Skeletal muscle cell (primary cell): Measurements from ENCODE around the gene PDCD2L.
"Not testable (repeated sequence)": the region's sequence is repeated elsewhere in the genome, so short reads cannot be mapped to it uniquely, and the experiment has no call there.

Experiments
- DNase-seq: peaks from one replicate; pipeline ENCODE4 v3.0.0-alpha.2; 2010; ENCODE audit warnings: low read depth
- H3K4me3 ChIP-seq: 2 replicates; pipeline ENCODE4 v1.5.1; 2011; ENCODE audit warnings: low read depth, mild to moderate bottlenecking, control low read depth, low read length, moderate library complexity

Gene PDCD2L

DNA sequence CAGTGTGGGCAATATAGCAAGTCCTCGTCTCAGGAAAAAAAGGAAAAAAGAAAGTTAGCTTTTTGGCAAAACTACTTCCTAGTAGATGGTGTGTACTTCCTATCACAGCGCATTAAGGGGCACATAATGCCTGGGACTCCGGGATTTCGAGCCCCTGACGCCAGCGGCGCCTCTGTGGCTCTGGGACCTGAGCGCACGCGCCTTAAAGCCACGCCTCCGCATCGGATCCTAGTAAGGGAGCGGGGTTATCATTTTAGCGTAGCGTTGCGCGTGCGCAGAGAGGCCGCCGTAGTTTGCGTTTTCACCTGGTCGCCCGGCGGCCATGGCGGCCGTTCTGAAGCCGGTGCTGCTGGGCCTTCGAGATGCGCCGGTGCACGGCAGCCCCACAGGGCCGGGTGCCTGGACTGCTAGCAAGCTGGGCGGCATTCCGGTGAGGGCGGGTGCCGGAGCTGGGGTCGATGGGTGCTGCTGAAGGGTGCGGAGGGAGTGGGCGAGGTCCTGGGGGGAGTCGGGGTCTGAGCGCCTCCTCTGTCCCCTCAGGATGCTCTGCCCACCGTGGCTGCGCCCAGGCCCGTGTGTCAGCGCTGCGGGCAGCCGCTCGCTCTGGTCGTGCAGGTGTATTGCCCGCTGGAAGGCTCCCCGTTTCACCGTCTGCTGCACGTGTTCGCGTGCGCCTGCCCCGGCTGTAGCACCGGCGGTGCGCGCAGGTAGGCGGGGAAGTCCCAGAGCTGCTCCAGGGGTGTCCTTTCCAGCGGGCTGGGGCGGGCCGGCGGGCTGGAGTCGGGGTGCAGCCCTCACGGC, at the start of gene PDCD2L:
TSS of gene PDCD2L (plus strand) at position 291 of the 801 bp plus-strand sequence. CDS start at position 323, 32 bp downstream.
- peak within 1 kb of the TSS; percentile 98 for H3K4me3 ChIP-seq
- peak; percentile 37 for DNase-seq

GRCh38 chr19:34355201-34355600, 49.0 kb upstream of the PDCD2L start:
- no peak for DNase-seq
- no peak overlapping the region for H3K4me3 ChIP-seq

GRCh38 chr19:34356875-34357274, 47.3 kb upstream of the PDCD2L start:
- no peak for DNase-seq

GRCh38 chr19:34357431-34357830, 46.8 kb upstream of the PDCD2L start:
- DNase-seq = no peak
- H3K4me3 ChIP-seq = no peak overlapping the region

More at GRCh38 chr19:34356875-34357274, 47.3 kb upstream of the PDCD2L start:
- no peak overlapping the region for H3K4me3 ChIP-seq

GRCh38 chr19:34359140-34359953, 44.9 kb upstream of the PDCD2L start:
- peak overlapping the region; percentile 33 for H3K4me3 ChIP-seq

DNA sequence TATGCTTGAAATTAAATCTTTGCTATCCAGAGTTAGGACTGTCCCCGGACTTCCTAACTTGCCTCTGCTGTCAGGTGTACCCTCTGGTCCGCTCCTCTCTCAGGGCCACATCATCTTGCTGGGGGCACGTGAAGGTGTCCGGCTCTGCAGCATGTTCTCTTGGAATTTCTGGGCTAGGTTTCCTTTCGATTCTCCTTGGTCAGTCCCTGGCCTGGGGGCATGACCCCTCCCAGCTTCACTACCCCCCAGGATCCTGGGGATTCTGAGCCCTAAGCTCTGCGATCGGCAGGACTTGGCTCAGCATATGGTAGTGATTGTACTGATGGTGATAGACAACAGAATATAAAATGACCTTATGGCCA, 44.3 kb upstream of the PDCD2L start:
- no peak for DNase-seq
- peak overlapping the region; percentile 33 for H3K4me3 ChIP-seq

More at GRCh38 chr19:34359140-34359953, 44.9 kb upstream of the PDCD2L start:
- DNase-seq = peak; percentile 97

GRCh38 chr19:34360354-34360909, 43.8 kb upstream of the PDCD2L start:
- H3K4me3 ChIP-seq = no peak overlapping the region
- DNase-seq = no peak

DNA sequence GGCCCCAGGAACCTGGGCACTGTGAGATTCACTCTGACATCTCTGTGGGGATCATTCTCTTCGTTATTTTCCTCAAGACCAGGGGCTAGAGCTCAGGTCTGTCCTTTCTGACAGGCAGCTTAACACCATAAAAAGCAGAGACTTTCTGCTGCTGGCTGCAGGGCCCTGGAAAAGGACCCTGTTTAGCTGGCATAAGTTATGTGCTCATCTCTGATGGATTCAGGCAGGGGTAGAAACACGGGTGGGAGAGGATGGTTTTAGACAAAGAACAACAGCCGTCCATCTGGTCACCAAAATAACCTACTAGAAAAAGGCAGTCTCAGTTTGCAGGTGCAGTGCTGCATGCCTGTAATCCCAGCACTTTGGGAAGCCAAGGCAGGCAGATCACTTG, 41.5 kb upstream of the PDCD2L start:
- no peak for DNase-seq
- H3K4me3 ChIP-seq = no peak overlapping the region

DNA sequence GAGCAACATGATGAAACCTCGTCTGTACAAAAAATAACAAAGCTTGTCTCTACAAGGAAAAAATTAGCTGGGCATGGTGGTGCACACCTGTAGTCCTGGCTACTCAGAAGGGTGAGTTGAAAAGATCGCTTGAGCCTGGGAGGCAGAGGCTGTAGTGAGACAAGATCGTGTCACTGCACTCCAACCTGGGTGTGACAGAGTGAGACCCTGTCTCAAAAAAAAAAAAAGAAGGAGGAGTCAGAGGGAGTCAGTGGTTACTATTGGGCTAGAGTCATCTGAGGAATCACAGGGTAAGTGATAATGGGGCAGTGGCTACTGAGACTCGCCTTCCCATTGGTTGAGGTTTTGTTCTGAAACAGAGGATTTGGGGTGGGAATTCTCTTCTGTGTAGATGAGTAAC, 41.1 kb upstream of the PDCD2L start:
- DNase-seq = no peak
- no peak overlapping the region for H3K4me3 ChIP-seq

GRCh38 chr19:34363930-34364329, 40.3 kb upstream of the PDCD2L start:
- H3K4me3 ChIP-seq = no peak overlapping the region
- no peak for DNase-seq

GRCh38 chr19:34364462-34364829, 39.8 kb upstream of the PDCD2L start:
- H3K4me3 ChIP-seq = peak overlapping the region; percentile 90
- no peak for DNase-seq

- peak within 1 kb of the TSS; percentile 90 for H3K4me3 ChIP-seq
- DNase-seq = no peak
Observed at GRCh38 chr19:34364830-34365462, 39.3 kb upstream of the PDCD2L start, which contains the start of gene GPI. Gene GPI, plus strand, starts transcription at chr19:34365196. Its CDS starts 71 bp downstream, at chr19:34365267.

DNA sequence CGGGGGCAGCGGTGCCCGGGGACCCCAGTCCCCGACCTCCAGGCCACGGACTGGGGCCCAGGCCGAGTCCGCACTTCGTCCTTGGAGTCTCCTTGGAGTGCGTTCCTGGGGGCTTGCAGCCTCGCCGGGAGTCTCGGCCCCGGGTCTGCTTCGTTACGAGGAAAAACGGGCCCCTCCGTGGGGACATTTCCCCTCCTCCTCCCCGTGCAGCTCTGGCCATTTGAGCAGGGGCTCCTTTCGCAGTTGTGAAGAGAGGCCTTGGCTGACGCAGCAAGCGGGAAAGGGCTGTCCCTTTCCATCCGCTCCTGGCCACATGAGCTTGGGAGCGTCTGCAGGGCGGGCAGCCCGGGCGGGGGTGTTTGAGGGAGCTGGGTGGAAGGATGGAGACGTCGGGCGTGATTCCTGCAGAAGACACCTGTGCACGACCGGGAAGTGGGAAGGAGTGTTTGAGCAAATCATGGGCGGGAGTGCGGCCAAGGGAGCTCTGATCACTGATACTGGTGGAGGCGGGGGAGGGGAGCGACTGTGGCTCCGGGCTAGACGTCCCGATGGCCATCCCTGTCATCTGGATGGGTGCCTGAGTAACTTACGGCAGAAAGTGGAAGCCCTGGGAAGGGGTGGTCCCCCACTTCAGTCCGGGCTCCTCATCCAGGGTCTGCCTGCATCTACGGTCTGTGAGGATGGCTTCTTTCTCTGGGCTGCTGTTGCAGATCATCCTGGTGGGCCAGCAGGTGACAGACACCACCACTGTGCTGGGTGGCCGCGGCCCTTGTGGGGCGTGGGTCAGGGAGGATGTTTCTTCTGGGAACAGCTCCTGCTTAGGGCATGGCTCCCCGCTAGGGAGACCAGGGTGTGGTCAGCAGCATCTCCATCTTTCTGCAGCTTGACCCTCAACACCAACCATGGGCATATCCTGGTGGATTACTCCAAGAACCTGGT, 38.5 kb upstream of the PDCD2L start:
- no peak for DNase-seq
- H3K4me3 ChIP-seq = peak overlapping the region; percentile 90

- H3K4me3 ChIP-seq = peak overlapping the region; percentile 90
- DNase-seq = peak; percentile 48
Observed at GRCh38 chr19:34366738-34367623, 37.2 kb upstream of the PDCD2L start.

DNA sequence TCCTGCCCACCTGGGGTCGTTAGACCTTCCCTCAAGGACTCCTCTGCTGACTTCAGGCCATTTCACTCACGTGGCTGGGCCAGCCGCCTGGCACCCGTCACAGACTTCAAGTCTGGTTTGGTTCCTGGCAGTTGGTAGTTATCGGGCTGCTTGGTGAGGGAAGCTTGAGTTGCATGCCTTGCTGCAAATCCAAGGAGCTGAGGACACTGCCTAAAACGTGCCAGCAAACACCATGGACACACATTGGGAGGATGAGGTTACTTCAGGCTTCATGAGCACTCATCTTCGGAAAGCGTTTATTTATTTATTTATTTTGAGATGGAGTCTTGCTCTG, 36.6 kb upstream of the PDCD2L start:
- no peak overlapping the region for H3K4me3 ChIP-seq
- no peak for DNase-seq

DNA sequence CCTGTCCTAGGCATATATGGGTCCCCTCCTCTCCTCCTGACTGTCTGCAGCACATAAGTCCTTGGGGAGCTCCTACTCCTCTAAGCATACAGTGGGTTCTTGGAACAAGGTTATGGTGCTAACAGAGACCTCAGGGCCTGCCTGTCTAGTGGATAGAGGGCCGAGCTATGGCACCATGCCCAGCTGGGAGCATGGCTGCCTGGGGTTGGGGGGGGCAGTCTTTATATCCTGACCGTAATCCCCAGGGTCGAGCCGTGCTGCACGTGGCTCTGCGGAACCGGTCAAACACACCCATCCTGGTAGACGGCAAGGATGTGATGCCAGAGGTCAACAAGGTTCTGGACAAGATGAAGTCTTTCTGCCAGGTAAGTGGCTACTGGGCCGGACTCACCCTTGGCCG, 35.9 kb upstream of the PDCD2L start:
- H3K4me3 ChIP-seq = no peak overlapping the region
- no peak for DNase-seq

- DNase-seq, H3K4me3 ChIP-seq: not testable (repeated sequence)
Observed at GRCh38 chr19:34369166-34369565, 35.0 kb upstream of the PDCD2L start.

DNA sequence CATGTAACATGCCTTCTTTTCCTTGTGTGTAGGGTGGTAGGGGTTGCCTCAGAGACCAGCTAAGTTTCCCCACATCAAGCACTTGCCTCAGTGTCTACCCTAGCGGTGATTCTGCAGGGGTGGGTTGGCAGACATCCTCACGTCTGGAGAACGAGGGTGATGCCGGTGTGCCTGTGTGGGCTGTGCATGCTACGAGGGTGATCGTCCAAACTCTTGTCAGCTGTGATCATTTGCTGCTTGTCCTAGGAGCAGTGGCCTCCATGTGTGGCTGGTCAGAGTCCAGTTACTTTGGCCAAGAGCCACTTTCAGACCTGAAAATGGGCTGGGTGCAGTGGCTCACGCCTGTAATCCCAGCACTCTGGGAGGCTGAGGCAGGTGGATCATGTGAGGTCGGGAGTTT, 34.1 kb upstream of the PDCD2L start:
- DNase-seq = no peak

More for the DNA sequence above, 34.1 kb upstream of the PDCD2L start:
- H3K4me3 ChIP-seq = no peak overlapping the region
